T-helper 17 cell (primary cell): ENCODE results near the gene PI4KA. TPM values are rescaled to one million over a fixed set of nuclear protein-coding genes. Genes with fewer than 3 reads are reported as not detected.
"Not testable (repeated sequence)": the region's sequence is repeated elsewhere in the genome, so short reads cannot be mapped to it uniquely, and the experiment has no call there.

Source experiments
- ATAC-seq: fragments of 150-1000 bp; cut with Tn5 transposase; 2 replicates; pipeline ENCODE4 v1.10.0; 2021; ENCODE audit warnings: mild to moderate bottlenecking, moderate library complexity
- DNase-seq, 3 donors: peaks; one replicate each; pipeline versions ENCODE4 v3.0.0 to v3.0.0-alpha.2; 2020 to 2021
- H3K9me3 ChIP-seq: one replicate; pipeline ENCODE4 v1.7.0; 2013; ENCODE audit warnings: low read length, mild to moderate bottlenecking; ENCODE audit not compliant: control insufficient read depth, poor library complexity, severe bottlenecking
- H3K27ac Mint-ChIP-seq: one replicate; pipeline ENCODE4 v1.8.0; 2022; ENCODE audit warnings: mild to moderate bottlenecking, moderate library complexity, mixed read lengths
- H3K27me3 Mint-ChIP-seq: one replicate; pipeline ENCODE4 v1.8.0; 2022; ENCODE audit warnings: mixed read lengths
- H3K36me3 Mint-ChIP-seq: one replicate; pipeline ENCODE4 v1.8.0; 2022; ENCODE audit warnings: low read depth, mixed read lengths
- H3K4me1 Mint-ChIP-seq: one replicate; pipeline ENCODE4 v1.8.0; 2022; ENCODE audit warnings: mild to moderate bottlenecking, mixed read lengths
- H3K4me3 Mint-ChIP-seq: one replicate; pipeline ENCODE4 v1.8.0; 2022; ENCODE audit warnings: mild to moderate bottlenecking, moderate library complexity, mixed read lengths
- total RNA-seq, 4 donors: library from RNA in 2 of 4; stranded (reverse) in 2 of 4; gene quantifications; one replicate each; pipeline ENCODE4 v1.2.3 and lab custom pipeline; 2022 to 2026

The PI4KA gene
- total RNA-seq, 2 donors from 2014 or later = 159 to 160 TPM

DNA sequence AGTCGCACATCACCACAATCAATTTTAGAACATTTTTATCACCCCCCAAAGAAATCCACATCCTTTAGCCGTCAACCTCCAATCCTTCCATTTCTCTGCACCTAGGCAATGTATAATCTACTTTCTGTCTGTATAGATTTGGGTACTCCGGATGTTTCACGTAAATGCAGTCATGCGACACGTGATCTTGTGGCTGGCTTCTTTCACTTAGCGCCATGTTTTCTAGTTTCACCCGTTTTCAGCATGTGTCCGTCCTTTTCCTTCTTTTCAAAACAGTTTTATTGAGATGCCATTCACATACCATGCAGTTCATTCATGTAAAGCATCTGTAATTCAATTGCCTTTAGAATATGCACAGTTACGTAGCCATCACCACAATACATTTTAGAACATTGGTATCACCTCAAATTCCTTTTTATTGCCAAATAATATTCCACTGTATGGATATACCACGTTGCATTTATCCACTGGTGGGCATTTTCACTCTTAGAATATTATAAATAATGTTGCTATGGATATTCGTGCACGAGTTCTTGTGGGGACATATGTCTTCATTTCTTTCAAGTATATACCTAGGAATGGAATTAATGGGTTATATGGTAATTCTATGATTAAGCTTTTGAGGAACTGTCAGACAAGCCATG is 179.7 kb downstream of the PI4KA start:
- ATAC-seq = not testable (repeated sequence)

DNA sequence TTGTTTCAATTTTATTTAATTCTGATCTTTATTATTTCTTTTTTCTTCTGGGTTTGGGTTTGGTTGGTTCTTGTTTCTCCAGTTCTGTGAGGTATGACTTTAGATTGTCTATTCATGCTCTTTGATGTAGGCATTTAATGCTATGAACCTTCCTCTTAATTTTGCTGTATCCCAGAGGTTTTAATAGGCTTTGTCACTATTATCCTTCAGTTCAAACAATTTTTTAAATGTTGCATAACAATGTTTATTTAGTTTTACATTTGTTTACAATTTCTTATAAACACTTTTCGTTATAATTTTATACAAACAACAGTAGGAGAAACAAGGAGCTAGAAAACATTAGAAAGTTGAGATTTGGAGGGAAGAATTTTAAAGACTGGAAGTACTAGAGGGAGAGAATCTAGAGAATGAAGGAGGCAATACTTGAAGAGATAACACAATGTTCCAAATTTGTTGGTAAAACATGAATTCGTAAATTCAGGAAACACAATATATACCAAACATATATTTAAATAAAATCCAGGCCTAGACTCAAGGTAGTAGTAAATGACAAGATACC is 180.8 kb downstream of the PI4KA start:
- H3K4me1 Mint-ChIP-seq = no peaks in the 10 kb centered on the region
- H3K27ac Mint-ChIP-seq = no peak overlapping the region
- no peaks in the 10 kb centered on the region for H3K9me3 ChIP-seq
- H3K4me3 Mint-ChIP-seq = no peak overlapping the region
- no peak for ATAC-seq
- H3K27me3 Mint-ChIP-seq = peaks cover 31% of the 10 kb centered on the region
- no peak for DNase-seq
- no peaks in the 10 kb centered on the region for H3K36me3 Mint-ChIP-seq

More for the DNA sequence above, 179.7 kb downstream of the PI4KA start:
- not testable (repeated sequence) for H3K4me3 Mint-ChIP-seq, H3K4me1 Mint-ChIP-seq, H3K36me3 Mint-ChIP-seq, H3K27ac Mint-ChIP-seq, DNase-seq, H3K9me3 ChIP-seq
- H3K27me3 Mint-ChIP-seq = peaks cover 23% of the 10 kb centered on the region

DNA sequence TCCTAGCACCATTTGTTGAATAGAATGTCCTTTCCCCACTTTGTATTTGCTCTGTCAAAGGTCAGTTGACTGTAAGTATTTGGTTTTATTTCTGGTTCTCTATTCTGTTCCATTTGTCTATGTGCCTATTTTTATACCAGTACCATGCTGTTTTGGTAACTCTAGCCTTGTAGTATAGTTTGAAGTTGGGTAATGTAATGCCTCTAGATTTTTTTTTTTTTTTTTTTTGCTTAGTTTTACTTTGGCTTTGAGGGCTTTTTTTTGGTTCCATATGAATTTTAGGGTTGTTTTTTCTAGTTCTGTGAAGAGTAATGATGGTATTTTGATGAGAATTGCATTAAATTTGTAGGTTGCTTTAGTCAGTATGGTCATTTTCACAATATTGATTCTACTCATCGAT is 183.0 kb downstream of the PI4KA start:
- not testable (repeated sequence) for ATAC-seq, H3K4me1 Mint-ChIP-seq, H3K36me3 Mint-ChIP-seq, DNase-seq, H3K4me3 Mint-ChIP-seq, H3K9me3 ChIP-seq, H3K27ac Mint-ChIP-seq
- peaks cover 31% of the 10 kb centered on the region for H3K27me3 Mint-ChIP-seq

DNA sequence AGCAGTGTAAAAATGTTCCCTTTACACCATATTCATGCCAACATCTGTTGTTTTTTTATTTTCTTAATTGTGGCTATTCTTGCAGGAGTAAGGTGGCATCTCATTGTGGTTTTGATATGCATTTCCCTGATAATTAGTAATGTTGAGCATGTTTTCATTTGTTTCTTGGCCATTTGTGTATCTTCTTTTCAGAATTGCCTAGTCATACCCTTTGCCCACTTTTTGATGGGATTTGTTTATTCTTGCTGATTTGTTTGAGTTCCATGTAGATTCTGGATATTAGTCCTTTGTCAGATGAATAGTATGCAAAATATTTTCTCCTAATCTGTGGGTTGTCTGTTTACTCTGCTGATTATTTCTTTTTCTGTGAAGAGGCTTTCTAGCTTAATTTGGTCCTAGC is 183.6 kb downstream of the PI4KA start:
- H3K9me3 ChIP-seq = no peaks in the 10 kb centered on the region
- no peak overlapping the region for H3K27ac Mint-ChIP-seq
- no peak for ATAC-seq
- no peak overlapping the region for H3K4me3 Mint-ChIP-seq
- no peaks in the 10 kb centered on the region for H3K4me1 Mint-ChIP-seq
- no peaks in the 10 kb centered on the region for H3K36me3 Mint-ChIP-seq
- H3K27me3 Mint-ChIP-seq = peaks cover 31% of the 10 kb centered on the region
- DNase-seq = no peak

DNA sequence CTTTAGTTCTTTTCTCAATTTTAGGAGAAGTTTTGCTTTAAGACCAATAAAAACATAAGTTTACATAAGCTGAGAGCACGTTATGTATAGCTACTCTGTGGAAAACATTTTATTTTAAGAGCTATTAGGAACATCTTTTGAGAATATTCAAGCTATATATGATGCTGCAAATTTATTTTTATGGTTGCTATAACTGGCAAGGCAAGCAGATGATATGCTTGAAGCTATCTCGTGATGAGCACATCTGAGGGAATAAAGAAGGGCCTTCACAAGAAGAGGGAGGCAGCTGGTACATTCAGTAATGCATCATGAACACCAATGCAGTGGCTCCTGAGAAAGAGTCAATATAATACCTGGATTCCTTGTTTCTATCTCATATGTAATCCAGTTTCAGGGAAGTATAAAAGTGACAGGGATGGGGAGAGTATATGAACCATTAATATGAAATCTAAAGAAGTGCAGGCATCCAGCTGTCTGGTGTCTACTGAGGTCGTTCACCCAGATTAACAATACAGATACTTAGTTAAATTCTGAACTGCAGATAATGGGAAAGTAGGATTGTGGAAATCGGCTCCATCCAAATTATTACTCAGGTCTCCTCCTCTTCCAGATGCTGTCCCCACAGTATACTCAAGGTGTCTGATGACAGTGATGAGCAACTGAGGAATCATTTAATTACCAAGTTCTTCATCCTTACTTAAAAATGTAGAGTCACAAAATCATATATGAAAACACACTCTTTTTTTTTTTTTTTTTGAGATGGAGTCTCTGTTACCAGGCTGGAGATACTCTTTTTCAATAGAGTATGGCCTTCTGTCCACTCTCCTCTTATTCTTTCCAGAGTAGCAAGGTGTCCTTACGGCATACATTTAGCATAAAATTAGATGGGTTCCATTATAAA is 185.1 kb downstream of the PI4KA start:
- H3K4me3 Mint-ChIP-seq = no peak overlapping the region
- no peaks in the 10 kb centered on the region for H3K9me3 ChIP-seq
- no peak overlapping the region for H3K27ac Mint-ChIP-seq
- H3K4me1 Mint-ChIP-seq = no peaks in the 10 kb centered on the region
- DNase-seq (no peak), ATAC-seq (no peak)
- H3K36me3 Mint-ChIP-seq = no peaks in the 10 kb centered on the region
- H3K27me3 Mint-ChIP-seq = peaks cover 25% of the 10 kb centered on the region

DNA sequence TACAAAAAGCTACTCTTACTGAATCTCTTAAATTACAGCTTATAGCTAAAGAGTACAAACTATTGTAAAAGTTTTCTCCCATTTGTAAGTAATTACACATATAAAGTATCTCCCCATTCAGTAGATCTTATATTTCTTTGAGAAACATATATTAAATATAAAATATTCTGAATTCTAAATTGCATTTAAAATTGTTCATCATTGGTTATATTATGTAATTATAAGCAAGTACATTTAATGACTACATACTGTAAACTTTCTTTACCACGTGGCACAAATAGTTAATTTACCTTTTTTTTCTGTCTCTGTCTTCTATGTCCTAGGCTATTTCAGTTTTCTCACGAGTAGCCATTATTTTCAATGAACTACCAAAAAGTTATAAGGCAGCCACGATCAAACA is 185.9 kb downstream of the PI4KA start:
- H3K9me3 ChIP-seq = no peaks in the 10 kb centered on the region
- H3K27ac Mint-ChIP-seq = no peak overlapping the region
- H3K4me1 Mint-ChIP-seq = no peaks in the 10 kb centered on the region
- peaks cover 23% of the 10 kb centered on the region for H3K27me3 Mint-ChIP-seq
- DNase-seq (no peak), ATAC-seq (no peak)
- no peaks in the 10 kb centered on the region for H3K36me3 Mint-ChIP-seq
- no peak overlapping the region for H3K4me3 Mint-ChIP-seq

DNA sequence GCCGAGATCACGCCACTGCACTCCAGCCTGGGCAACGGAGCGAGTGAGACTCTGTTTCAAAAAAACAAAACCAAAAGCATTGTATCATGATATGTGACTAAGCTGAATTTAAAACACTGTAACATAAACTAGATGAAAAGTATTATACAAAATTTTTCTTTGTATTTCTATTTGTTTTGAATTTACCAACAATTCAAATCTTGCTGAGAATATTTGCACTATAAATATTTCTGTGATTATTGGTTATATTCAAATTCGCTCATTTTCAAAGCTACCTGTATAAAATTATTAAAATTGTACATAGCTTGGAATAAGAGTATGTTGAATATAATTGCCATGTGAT is 186.6 kb downstream of the PI4KA start:
- no peak for DNase-seq
- Mint-ChIP-seq H3K36me3 (no peaks in the 10 kb centered on the region), H3K27me3 (peaks cover 21% of the 10 kb centered on the region), H3K4me1 (no peaks in the 10 kb centered on the region), H3K4me3 (no peak overlapping the region), H3K27ac (no peak overlapping the region)
- no peaks in the 10 kb centered on the region for H3K9me3 ChIP-seq
- no peak for ATAC-seq

DNA sequence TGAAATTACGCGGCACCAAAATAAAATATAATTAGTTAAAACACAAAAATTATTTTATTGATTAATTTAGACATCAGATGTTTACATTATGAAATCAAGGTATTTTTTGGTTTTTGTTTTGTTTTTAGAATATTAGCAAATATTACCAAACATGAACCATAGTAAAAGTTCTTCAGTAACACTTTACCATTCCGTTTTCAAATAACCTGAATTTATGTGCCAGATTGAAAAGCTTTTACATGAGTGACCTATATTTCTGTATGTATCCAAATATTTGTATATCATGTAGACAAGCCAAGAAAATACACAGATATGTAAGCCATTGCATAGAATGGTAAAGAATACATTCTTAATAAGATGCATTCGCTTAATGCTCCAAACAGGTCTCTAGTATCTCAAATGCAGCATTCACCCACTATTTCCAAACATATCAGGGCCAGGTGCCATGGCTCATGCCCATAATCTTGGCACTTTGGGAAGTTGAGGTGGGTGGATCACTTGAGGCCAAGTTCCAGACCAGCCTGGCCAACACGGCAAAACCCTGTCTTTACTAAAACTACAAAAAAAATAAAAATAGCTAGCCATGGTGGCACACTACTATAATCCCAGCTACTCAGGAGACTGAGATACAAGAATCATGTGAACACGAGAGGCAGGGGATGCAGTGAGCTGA is 187.1 kb downstream of the PI4KA start:
- no peaks in the 10 kb centered on the region for H3K36me3 Mint-ChIP-seq
- DNase-seq = no peak
- H3K4me3 Mint-ChIP-seq = no peak overlapping the region
- ATAC-seq = no peak
- H3K4me1 Mint-ChIP-seq = no peaks in the 10 kb centered on the region
- no peaks in the 10 kb centered on the region for H3K9me3 ChIP-seq
- H3K27ac Mint-ChIP-seq = no peak overlapping the region
- H3K27me3 Mint-ChIP-seq = peaks cover 17% of the 10 kb centered on the region

DNA sequence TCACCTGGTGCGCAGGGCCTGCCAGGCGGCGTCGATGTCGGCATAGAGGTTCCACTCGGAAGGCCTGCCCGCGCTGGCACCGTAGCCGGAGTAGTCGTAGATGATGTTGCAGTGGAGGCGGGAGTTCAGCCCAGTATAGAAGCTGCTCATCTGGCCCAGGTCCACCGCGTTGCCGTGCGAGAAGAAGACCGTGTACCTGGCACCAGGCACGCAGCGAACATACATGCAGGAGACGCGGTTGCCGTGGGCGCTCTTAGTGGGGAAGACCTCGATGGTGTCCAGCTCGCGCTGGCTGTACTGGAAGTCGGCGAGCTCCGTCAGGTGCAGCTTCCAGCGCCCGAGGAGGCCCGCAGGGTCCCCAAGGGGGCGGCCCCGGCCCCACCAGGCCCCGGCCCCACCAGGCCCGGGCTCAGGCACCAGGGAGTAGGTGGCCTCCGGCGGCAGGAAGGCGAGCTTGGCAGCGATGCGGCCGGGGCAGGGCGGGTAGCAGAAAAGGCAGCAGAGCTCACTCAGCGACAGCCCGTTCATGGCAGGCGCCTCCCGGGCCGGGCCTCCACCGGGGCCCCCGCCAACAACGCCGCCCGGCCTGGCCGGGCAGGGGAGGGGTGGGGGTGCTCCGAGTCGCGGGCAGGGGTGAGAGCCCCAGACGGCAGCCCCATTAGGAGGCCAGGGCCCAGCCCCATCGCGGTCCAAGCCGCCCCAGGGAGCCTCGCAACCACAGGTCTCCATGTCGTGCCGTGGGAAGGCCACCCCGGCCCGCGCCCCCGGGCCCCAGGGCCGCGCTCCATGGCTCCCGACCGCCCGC is 188.0 kb downstream of the PI4KA start:
- not testable (repeated sequence) for DNase-seq, H3K4me1 Mint-ChIP-seq

DNA sequence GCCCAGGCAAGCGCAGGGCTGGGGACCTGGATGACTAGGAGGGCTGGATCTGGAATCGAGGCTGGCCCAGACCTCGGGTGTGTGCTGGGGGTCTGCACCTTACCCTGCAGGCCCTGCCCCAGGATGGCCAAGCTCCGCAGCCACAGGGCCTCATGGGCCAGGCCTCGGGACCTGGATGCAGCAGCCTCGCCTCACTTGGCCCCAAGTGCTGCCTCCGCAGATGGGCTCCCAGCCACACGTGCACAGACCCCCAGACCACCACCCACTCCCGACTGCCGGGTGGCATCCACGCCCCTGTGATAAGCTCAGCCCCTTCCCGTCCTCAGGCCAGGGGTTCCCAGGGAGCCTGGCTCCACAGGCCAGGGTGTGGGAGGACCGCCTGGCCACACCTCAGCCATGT is 188.7 kb downstream of the PI4KA start:
- not testable (repeated sequence) for H3K4me1 Mint-ChIP-seq
- peaks cover 10% of the 10 kb centered on the region for H3K27me3 Mint-ChIP-seq

More for the DNA sequence above, 188.0 kb downstream of the PI4KA start:
- H3K36me3 Mint-ChIP-seq, ATAC-seq, H3K27ac Mint-ChIP-seq, H3K9me3 ChIP-seq: not testable (repeated sequence)
- H3K4me3 Mint-ChIP-seq = peak overlapping the region; percentile 36
- H3K27me3 Mint-ChIP-seq = peaks cover 17% of the 10 kb centered on the region

DNA sequence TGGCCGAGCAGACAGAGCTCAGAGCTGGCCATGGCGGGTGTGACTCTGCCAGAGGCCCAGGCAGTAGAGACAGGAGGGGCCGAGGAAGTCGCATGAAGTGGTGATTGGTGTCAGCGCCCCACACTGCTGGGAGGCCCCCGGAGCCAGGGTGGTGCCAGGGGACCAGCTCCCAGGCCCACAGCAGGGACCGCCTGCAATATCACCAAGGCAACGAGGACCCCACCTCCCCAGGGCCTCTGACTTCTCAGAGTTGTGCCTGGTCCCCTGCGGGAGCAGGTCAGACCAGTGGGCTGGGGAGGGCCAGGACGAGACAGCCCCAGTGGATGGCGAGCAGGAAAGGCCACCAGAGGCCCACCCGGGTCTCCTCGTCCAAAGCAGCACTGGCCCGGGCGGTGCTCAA is 189.1 kb downstream of the PI4KA start:
- not testable (repeated sequence) for H3K4me3 Mint-ChIP-seq, H3K9me3 ChIP-seq, H3K4me1 Mint-ChIP-seq, ATAC-seq, H3K36me3 Mint-ChIP-seq, H3K27ac Mint-ChIP-seq, DNase-seq
- H3K27me3 Mint-ChIP-seq = peaks cover 14% of the 10 kb centered on the region

More for the DNA sequence above, 188.7 kb downstream of the PI4KA start:
- not testable (repeated sequence) for H3K4me3 Mint-ChIP-seq, H3K36me3 Mint-ChIP-seq, DNase-seq, H3K9me3 ChIP-seq, ATAC-seq, H3K27ac Mint-ChIP-seq

DNA sequence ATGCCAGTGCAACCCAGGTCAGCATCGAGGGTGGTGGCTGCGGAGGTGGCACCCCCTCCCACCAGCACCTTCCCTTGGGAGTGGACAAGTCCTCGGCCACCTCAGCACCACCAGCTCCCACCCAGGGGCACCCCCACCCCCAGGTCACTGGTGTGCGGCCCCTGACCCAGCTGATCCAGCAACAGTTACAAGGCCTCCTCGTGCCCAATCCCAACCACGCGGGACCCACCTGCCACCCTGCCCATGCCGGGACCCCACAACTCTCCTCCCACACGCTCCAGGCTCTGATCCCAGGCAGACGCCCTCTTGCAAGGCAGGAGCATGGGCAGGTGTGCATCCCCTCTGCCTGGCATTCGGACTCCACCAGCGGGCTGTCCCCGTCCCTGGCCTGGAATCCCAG is 189.8 kb downstream of the PI4KA start:
- peaks cover 12% of the 10 kb centered on the region for H3K27me3 Mint-ChIP-seq
- H3K36me3 Mint-ChIP-seq, H3K9me3 ChIP-seq, H3K4me1 Mint-ChIP-seq, DNase-seq, H3K4me3 Mint-ChIP-seq, H3K27ac Mint-ChIP-seq, ATAC-seq: not testable (repeated sequence)
